NB4 (cell line): ENCODE measurements around the gene CPNE9.

ENCODE experiments used
- POLR2A ChIP-seq: IDR thresholded peaks from 2 replicates; pipeline ENCODE4 v1.6.1; 2011; ENCODE audit warnings: mild to moderate bottlenecking; ENCODE audit not compliant: insufficient read length; ENCODE audit errors: extremely low read depth
- TF ChIP-seq, protein P1 (sequence below): IDR thresholded peaks from one replicate; pipeline ENCODE4 v1.5.1; 2012; ENCODE audit warnings: low read depth, low read length

DNA sequence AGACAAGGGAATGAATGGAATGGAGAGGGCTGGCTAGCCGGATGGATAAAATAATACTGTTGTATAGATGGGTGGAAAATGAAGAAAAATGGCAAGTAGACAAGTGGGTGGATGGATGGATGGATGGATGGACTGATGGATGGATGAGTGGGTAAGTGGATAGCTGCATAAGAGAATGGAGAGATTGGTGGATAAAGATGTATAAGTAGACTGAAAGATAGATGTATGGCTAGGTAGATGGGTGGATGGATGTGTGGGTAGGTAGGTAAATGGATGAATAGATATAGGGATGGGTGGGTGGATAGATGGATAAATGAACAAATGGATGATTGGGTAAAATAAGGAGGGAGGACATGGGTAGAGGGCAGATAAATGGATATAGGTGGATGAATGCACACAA is 13.9 kb downstream of the CPNE9 start:
- TF ChIP-seq, protein P1, sequence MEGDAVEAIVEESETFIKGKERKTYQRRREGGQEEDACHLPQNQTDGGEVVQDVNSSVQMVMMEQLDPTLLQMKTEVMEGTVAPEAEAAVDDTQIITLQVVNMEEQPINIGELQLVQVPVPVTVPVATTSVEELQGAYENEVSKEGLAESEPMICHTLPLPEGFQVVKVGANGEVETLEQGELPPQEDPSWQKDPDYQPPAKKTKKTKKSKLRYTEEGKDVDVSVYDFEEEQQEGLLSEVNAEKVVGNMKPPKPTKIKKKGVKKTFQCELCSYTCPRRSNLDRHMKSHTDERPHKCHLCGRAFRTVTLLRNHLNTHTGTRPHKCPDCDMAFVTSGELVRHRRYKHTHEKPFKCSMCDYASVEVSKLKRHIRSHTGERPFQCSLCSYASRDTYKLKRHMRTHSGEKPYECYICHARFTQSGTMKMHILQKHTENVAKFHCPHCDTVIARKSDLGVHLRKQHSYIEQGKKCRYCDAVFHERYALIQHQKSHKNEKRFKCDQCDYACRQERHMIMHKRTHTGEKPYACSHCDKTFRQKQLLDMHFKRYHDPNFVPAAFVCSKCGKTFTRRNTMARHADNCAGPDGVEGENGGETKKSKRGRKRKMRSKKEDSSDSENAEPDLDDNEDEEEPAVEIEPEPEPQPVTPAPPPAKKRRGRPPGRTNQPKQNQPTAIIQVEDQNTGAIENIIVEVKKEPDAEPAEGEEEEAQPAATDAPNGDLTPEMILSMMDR: no peak
- TF ChIP-seq POLR2A: no peak
